LNCaP clone FGC (cell line): ENCODE results near the gene CD84.
"Not testable (repeated sequence)": the region's sequence is repeated elsewhere in the genome, so short reads cannot be mapped to it uniquely, and the experiment has no call there.

ENCODE experiments used
- DNase-seq: peaks from one replicate; pipeline ENCODE4 v3.0.0-alpha.2; 2011; ENCODE audit warnings: low read depth
- H3K4me3 ChIP-seq: 2 replicates; pipeline ENCODE4 v1.5.1; 2011; ENCODE audit warnings: mild to moderate bottlenecking, low read depth, low read length, control low read depth
- CTCF ChIP-seq: IDR thresholded peaks from 2 replicates; pipeline ENCODE4 v1.5.1; 2012; ENCODE audit warnings: mild to moderate bottlenecking; ENCODE audit not compliant: control insufficient read depth, insufficient read depth; ENCODE audit errors: extremely low read depth

CD84 gene

GRCh38 chr1:160597705-160598104, 18.4 kb upstream of the CD84 start:
- no peak for TF ChIP-seq CTCF
- no peak for DNase-seq
- no peak overlapping the region for H3K4me3 ChIP-seq

GRCh38 chr1:160597051-160597450, 17.8 kb upstream of the CD84 start:
- TF ChIP-seq CTCF = no peak
- DNase-seq = no peak
- no peak overlapping the region for H3K4me3 ChIP-seq

- no peak overlapping the region for H3K4me3 ChIP-seq
- no peak for DNase-seq
- no peak for TF ChIP-seq CTCF
These were observed 11.2 kb upstream of the CD84 start for GRCh38 chr1:160590488-160590887.

GRCh38 chr1:160588468-160588867, 9.2 kb upstream of the CD84 start:
- no peak overlapping the region for H3K4me3 ChIP-seq
- DNase-seq = no peak
- no peak for TF ChIP-seq CTCF

- no peak for TF ChIP-seq CTCF
- H3K4me3 ChIP-seq = no peak overlapping the region
- no peak for DNase-seq
These were observed 5.5 kb upstream of the CD84 start for GRCh38 chr1:160584784-160585183.

- not testable (repeated sequence) for DNase-seq, H3K4me3 ChIP-seq
These were observed 3.7 kb upstream of the CD84 start for GRCh38 chr1:160582976-160583375.

- DNase-seq = no peak
- no peak for TF ChIP-seq CTCF
These were observed 2.7 kb upstream of the CD84 start for GRCh38 chr1:160581961-160582360.

More at GRCh38 chr1:160581961-160582360, 2.7 kb upstream of the CD84 start:
- no peak overlapping the region for H3K4me3 ChIP-seq
